Endometrium (tissue), 2 donors: ENCODE data around the gene PRKCE.

Experiments
- FAIRE-seq: peaks from 2 replicates; lab custom pipeline; 2012; peaks lifted over from hg19 to GRCh38; lab: Jason Lieb, UNC
- donor health status: control.
- donor health status: control.

The PRKCE gene

GRCh38 chr2:45728458-45728942 is 77.0 kb downstream of the PRKCE start:
- FAIRE-seq, result no peak

DNA sequence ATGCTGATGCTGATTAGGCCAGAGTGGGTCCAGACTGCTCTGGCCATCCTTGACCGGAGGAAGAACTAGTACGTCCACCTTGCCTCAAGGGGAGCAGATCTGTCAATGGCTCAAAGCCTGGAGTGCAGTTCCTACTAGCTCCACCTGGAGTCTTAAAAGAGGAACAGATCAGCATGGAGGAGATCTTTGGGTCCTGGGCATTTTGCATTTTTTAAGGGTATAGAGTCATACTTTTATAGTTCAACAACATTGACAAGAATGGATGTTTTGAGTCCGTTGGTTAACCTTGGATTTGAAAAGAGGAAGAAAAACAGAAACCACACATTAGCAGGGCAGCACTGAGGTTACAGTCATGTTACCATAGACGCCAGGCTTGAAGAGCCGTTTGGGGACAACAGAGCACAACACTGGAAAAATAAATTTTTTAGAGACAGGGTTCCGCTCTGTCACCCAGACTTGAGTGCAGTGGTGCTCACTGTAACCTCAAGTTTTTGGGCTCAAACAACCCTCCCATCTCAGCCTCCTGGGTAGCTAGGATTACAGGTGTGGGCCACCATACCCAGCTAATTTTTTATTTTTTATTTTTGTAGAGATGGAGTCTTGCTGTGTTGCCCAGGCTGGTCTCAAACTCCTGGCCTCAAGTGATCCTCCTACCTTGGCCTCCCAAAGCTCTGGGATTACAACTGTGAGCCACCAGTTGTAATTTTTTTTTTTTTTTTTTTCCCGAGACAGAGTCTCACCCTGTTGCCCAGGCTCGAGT is 78.5 kb downstream of the PRKCE start:
- FAIRE-seq, result no peak

- FAIRE-seq, result no peak
Measured at GRCh38 chr2:45731141-45731540, 79.7 kb downstream of the PRKCE start.

DNA sequence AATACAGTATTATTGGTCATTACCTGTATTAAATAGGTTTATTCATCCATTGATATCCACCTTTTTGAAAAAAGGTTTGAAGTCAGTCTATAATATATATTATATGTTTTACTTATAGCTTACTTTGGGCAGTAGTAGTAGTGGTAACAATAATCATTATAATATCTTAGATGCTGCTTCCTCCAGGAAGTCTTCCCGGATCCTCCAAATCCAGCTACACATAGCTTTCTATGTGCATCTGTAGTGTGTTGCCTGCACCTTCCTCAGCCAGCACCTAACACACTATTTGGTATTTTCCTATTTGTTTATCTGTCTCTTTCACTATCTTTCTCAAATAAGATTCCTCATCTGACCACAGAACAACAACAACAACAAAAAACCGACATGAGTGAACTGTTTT is 81.0 kb downstream of the PRKCE start:
- no peak for FAIRE-seq

DNA sequence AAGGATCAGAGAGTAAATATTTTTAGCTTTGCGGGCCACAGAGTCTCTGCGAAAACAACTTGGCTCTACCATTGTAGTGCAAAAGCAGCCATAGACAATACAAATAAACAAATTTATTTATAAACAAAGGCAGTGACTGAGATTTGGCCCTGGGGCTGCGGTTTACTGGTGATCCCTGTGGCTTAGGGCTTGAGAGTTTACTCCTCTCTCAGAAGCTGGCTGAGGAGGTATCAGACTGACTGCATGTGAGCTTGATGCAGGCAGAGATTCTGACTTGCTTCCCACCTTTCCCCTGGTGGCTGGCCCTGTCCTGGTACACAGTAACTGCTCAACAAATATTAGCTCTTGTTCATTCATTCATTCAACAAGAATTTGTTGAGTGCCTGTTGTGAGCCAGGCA is 81.5 kb downstream of the PRKCE start:
- FAIRE-seq, result no peak

- no peak for FAIRE-seq
Measured at GRCh38 chr2:45734336-45734735, 82.9 kb downstream of the PRKCE start.

DNA sequence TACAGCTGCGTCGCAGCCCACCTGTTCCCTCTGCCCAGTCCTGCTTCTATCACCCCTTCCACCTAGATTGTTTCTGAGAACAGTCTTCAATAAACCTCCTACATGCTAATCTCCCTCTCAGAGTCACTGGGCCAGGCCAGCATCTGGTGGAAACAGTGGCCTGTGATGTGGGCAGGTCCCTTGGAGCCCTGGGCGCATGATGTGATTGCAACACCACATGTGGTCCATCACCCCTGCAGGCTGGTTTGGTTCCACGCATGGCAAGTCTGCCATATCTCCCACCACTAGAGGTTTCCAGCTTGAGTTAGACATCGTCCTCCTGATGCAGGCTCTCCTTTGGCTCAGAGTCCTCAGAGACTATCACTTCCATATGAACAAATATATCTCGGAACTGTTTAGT is 83.5 kb downstream of the PRKCE start:
- no peak for FAIRE-seq

GRCh38 chr2:45736757-45737704 is 85.6 kb downstream of the PRKCE start:
- no peak for FAIRE-seq

DNA sequence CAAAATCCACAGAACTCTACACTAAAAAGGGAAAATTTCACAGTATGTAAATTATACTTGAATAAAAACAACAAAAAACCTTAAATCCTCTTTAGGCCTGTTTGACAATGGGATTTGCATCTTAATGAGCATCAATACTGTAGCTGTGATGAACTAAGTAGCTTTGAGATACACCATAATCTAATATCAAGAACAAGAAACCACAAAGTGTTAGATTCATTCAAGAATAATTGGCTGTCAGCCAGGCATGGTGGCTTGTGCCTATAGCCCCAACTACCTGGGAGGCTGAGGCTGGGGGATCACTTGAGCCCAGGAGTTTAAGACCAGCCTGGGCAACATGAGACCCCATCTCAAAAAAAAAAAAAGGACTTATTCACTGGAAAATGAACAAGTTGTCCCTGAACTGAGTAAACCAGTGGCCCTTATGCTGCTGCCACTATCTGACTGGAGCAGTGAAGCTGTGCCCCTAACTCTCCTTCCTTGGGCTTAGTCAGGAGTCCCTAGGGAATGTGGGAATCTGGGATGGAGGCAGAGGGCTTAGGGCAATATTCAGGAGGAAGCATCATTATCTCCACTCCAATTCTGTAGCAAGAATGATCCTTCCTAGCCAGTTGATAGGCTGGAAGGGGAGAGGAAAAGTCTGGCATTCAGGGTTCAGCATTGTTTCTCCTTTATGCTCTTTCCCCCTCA is 88.5 kb downstream of the PRKCE start:
- FAIRE-seq, result no peak

DNA sequence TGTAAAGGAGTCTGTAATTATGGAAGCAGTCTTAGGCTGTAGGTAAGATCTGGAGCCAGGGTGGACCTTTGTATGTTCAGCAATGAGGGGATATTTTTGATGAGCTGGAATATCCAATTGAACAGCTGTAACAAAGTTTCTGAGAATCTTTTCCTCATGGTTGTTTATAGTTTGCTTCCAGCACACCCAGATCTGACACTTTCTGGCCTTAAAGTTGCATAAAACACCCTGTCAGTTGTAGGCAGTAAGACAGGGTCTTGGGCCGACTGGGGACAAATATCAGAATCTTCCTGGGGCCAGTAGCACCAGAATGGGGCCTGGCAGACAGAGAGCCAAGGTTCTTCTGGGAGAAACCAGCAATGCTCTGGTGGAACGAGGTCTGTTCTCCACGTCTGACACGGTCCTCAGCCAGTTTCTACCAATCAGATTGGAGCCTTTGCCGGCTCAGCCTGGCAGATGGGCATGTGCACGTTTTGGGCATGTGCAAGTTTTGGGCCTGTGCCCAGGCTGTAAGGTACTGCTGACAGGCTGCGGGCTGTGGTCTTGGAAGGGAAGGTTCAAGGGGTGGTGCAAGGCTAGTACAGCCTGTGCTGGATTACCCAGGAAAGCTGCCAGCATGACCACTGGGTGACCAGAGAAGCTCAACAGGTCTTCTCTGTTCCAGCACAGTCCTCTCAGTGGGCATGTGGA is 89.8 kb downstream of the PRKCE start:
- no peak for FAIRE-seq

DNA sequence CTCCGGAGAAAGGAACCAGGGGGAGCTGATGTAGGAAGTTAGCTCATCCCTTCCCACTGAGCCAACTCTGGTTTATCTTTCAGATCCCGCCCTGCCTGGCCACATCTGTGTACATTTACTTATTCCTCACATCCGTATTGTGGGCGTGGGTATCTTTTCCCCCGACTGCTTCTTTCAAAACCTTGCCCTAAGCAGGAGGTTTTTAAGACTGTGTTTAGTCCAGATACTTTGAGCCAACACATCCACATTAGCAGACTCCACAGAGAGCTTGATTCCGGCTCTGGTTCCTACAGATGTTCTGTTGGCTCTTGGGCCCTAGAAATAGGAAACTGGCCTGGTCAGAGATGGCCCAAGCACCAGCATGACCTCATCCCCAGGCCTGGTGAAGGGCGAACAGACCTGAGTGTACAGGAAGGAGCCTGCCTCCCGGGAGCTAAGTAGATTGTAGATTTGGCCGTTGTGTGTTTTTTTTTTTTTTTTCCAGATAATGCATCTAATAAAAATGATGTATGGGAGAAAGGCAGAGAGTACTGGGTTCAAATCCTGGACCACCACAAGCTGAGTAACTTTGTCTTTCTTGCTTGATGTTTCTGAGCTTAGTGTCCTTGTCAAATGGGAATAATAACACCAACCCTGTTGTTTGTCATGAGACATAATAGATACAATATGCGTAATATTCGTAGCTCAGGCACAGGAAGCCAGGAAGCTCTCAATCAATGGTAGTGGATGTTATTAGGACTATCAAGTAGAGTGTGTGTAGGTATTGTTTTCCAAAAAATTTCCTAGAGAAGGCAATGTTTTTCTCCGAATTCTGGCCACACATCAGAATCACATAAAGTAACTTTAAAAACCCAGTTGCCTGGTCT is 92.3 kb downstream of the PRKCE start:
- FAIRE-seq, result no peak

- FAIRE-seq, result no peak
Measured at GRCh38 chr2:45745231-45745630, 93.8 kb downstream of the PRKCE start.

DNA sequence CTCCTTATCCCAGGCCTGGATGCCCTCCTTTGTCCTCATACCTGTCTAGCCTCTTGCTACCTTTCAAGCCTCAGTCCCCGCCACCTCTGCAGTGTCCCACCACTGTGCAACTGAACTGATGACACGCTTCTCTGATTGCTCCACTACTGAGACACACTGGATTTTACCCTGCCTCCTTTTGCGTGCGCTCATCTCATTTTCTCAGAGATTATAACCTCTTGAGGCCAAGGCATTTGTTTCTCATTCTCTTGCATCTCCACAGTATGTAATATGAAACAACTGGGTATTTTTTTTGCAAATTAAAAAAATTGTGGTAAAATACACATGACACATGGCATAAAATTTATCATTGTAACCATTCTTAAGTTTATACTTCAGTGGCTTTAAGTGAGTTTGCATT is 95.4 kb downstream of the PRKCE start:
- no peak for FAIRE-seq

- no peak for FAIRE-seq
Measured at GRCh38 chr2:45747363-45747762, 95.9 kb downstream of the PRKCE start.

DNA sequence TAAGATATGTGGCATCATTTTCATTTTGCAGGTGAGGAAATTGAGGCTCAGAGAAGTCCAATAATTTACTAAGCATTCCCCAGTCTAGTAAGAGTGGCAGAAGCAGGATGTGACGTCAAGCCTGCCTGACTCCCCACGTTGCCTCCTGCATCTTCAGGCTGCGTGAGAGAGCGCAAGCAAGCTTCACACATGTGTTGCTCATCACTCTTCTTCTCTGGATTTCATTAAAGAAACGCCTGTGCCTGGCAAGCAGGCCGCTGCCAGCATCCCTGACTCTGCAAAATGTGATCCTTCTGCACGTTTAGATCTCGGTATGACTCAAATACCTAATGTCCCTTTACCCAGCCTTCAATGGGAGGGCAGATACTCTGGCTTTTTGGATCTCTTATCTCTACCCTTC is 96.8 kb downstream of the PRKCE start:
- FAIRE-seq, result no peak

GRCh38 chr2:45750001-45750400 is 98.5 kb downstream of the PRKCE start:
- no peak for FAIRE-seq

GRCh38 chr2:45750484-45750883 is 99.0 kb downstream of the PRKCE start:
- no peak for FAIRE-seq

GRCh38 chr2:45753381-45753780 is 101.9 kb downstream of the PRKCE start:
- FAIRE-seq, result no peak

DNA sequence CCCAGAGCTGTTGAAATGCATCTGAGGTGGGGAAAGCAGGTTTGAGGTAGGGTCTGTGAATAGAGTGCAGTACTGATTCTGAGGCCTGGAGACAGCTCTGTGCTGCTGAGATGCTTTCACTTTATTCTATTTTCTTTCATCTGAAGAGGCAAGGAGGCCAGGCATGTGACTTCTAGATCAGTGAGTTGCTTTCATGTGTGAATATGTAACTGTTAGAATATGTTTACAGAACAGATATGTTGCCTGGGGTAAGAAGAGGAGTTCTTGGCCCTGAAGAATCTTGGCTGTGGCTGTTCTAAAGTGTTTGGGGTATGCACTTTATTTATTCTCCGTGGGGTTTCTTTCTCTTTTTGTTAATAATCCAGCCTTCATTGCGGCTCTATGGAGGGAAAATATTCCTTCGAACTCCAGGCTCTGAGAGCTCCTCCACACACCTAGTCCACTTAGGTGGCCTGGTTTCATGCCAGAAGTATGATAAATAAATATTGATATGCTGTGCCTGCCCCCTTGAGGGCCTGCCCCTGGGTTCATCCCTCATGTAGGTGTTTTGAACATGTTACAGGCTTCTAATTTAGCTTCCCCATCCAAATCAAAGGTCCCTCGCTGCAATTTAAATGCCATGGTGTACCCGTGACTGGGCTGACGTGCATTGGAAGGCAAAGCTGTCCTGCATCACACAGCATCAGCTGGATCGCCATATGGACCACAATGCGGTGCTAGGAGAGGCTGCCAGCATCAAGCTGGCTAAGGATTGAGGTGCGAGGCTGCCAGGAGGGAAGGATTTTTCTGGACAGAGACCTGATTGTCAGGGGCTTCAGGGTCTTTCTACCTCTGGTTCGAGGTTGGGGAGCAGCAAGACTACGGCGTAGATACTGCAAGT is 102.9 kb downstream of the PRKCE start:
- FAIRE-seq, result no peak
